CD4-positive, alpha-beta T cell treated with Interleukin-6 at 100 ng/mL for 8 hours (primary cell): Measurements from ENCODE around the gene ALK.

Experiments used
- DNase-seq: peaks from one replicate; pipeline ENCODE4 v3.0.0-alpha.2; 2020; ENCODE audit warnings: mixed read lengths, low spot score

ALK gene

DNA sequence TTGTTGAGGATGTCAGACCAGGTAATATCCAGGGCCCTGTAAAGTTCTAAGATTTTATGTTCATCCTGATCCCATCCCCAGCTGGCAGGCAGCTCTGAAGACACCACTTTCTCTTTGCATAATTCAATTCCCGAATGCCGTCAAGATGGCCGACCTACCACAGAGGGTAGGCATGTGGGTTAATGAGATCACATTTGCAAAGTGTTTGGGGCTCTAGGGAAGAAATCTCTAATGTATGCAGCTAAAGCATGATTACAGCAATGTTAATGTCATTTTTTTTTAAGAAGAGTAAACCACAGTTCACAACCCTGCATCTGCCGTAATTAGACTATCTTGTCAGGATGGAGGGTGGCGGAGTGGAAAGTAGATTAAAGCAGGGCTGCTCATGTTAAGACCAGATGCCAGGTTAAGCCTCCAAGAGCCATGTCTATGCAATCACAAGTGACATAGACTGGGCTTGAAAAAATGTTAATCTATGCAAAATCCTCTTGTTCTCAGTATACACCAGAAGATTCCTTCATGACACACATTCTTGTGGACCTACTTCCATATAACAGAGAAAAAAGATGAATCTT is 131.4 kb downstream of the ALK start:
- no peak for DNase-seq

DNA sequence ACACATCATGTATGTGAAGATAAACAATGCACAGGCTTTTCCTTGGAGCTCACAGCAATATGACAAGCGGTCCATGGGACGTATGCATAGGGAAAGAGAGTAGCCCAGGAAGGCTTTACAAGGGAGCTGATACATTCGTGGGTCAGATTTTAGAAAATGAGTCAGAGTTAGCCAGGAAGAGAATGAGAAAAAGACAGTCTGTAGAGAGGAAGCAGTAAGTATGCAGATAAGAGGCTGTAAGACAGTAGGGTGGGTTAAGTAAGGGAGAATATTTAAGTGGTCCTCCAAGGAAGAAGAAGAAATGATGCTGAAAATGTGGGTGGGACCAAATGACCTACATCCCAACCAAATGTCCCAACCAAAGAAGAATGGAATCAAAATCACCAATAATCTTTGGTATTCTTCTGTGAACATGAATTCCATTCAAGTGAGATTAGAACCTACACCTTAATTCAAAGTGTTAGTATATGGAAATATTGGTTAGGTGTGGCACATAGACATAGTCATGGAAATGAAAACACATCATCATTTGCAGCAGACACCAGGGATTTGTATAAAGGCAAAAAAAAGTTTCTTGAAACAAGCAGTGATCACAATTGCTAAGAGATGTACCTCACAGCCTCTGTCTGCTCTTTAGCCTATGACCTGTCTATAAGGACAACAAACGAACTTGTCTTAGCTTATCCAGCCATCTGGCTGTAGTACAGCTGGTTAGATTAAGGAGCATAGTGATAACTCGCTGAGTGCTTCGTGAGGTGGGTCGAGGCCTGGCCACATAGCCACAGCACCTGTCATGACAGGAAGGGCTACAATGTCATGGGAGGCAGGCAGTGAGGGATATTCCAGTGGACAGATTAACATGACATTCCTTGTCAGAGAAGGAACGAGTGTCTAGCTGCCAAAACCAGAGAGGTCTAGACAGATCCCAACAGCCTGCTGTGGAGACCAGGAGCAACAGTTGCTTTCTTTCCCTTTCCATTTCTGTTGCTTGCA is 133.6 kb downstream of the ALK start:
- DNase-seq = no peak

DNA sequence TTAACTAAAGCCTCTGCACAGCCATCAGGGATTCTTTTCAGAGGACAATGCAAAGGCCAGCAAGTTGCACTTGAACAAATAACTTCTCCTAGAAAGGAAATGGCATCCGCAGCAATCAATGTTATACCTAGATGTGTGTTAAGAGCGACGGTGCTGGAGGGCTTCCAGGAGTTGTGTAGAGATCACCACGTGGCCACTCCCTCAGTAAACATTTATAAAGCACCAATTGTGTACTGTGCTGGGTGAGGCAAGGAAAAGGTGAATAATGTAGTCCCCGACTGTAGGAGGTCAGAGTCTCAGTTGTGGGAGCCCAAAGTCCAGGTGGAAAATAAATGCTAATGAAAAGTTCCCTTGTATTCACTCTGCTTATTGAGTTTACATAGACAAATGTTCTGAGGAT is 135.0 kb downstream of the ALK start:
- DNase-seq = no peak

DNA sequence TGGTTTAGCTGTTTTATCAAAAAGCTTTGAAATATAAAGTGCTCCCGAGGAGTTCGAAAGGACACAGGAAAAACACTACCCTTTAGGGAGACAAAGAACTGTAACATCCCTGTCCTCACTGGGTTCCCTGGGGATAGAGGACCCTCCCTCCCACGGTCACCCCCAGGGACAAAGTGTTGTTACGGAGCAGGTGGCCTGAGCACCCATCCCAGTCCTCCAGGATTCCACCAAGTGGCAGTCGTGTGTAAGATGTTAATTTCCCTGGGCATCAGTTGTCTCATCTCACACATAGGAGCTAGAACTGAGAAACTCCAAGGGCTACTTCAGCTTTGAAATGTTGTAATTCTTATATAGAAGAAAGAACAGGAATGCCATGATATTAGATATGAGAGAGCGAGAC is 137.7 kb downstream of the ALK start:
- DNase-seq = no peak

DNA sequence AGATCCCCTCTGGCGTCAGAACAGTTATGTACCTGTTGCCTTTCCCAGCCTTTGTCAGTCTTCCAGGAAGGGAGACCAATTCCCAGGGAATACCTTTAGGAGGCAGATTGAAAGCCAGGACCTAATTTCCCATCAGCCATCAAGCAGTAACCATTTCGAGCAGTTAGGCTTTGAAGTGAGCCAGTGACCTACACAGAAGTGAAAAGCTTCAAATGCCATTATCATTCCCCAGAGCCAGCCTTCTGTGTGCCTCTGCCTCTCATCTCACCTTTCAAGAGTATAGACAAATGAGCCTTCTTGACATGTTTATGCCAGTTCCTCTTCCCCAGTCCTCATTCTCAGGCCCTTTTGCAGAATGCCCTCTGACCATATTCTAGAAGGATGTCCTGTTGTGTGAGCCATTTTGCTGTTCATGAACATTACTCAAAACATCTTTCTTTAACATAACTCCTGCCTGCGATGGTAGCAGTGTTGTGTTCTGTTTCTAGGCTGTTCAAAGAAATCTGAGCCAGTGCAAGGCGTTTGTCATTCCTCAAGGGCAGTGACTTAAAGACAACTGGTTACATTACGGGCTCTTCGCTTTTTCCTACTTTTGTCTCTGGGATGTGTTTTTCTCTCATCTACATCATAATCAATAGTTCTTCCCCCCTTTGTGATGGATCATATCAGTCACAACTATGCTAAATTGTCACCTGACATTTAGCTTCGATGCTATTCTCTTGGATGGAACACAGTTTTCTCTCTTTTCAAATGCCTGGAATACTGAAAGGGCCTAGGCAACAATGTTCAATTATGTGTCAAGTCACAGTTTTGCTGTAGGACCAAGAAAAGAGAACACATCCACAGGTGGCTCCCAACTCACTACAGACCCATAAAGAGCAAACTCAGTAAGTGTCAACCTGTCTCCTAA is 138.6 kb downstream of the ALK start:
- no peak for DNase-seq

DNA sequence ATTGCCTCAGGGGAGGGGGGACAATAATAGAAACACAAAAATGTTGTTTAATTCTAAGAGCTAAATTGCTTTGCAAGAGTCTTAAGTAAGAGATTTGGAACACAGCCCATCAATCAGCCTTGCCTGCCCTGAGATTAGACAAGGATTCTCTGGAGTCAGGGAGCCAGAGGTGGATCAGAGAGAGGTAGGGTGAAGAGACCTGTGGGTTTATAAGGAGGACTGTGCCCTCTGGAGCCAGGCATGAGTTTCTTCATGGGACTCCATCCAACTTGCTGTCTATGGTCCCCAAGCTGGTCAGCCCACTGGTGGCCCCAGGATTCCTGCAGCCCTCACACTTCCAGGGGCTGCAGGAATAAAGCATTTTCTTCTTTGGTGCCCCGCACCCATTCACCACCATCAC is 139.3 kb downstream of the ALK start:
- DNase-seq = no peak

DNA sequence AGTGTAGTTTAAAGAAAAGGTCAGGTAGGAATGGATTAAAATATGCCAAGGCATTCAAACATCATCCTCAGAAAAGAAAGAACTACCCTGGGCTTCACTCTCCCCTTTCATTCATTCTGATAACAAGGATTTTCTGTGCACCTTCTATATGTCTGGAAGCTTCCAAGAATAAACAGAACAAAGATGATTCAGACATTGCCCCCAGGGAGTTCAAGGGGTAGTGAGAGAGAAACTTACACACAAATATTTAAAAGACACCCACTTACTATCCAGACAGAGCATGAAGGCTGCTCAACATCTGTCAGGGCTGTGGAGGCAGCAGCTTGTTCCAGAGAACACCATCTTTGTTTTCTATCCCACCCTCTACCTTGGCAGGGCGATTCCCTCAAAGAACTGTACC is 140.5 kb downstream of the ALK start:
- no peak for DNase-seq

DNA sequence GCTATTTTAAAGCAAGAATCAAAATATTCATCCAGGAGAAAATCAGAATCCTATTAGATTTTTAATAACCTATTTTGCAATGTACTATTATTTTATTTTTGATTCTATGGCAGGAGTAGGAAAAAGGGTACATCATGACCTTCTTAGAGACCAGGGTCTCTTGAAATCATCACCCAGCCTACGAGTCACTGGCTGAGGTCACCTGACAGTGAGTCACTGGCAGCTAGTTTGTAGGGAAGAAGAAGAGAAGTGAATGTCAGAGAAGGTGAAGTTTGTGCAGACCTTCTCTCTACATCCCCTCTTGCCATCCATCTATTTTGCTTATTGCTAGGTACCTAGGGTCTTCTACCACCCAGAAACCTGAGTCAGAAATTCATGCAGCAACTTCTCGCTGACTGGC is 144.2 kb downstream of the ALK start:
- no peak for DNase-seq

DNA sequence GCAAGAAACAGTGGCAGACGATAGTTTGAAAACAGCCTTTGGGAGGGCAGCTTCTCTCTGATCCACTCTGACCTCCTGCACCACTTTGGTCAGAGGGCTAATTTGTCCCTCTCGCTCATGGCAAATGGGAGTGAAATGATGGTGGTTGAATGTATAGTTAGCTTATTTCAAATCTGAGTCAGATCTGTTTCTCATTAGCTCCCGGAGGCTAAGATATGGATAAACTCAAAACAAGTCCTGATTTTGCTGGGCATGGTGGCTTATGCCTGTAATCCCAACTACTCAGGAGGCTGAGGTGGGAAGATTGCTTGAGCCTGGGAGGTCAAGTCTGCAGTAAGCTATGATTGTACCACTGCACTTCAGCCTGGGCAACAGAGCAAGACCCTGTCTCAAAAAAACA is 145.0 kb downstream of the ALK start:
- DNase-seq = no peak

DNA sequence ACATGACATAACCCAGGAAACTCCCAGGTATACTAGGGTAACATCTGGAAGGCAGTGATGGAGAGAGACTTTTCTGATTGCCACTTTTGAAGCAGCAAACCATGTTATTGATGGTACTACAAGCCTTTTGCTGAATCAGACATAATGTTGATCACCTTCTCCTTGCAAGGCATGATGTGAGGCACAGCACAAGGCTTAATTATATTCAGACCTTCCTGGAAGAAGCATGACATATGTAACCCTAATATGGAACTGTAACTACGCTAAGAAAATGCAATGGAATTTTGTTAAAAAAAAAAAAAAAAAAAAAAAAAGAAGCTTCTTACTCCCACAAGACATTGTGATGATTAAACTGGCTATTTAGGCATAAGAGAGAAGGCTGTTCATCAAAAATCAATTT is 145.4 kb downstream of the ALK start:
- no peak for DNase-seq

DNA sequence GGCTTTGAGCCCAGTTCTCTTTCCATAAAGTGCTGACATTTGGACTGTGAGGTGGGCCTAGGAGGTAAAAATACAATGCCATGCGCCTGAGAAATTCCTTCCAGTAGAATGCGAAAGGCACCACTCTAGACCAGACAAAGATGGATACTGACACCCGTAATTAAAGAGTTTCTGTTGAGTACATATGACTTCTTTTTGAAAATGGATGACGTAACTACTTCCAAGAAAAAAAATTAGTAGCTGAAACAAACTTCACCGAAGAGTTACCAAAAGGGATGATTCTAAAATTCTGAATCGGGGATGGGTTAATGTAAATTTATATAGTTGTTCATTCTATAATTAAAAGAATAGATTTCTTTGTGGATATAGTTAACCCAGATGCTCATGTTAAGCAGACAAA is 146.8 kb downstream of the ALK start:
- DNase-seq = no peak

DNA sequence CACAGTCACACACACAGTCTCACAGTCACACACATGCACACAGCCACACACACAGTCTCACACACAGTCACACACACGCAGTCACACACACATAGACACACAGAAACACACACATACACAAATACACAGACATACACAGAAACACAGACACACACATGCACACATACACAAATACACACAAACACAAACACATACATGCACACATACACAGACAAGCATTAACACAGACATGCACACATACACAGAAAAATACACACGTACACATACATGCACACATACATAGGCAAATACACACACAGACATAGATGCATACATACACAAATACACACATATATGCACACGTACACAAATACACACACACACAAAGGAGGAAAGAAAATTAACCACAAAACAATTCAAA is 150.5 kb downstream of the ALK start:
- DNase-seq = no peak

DNA sequence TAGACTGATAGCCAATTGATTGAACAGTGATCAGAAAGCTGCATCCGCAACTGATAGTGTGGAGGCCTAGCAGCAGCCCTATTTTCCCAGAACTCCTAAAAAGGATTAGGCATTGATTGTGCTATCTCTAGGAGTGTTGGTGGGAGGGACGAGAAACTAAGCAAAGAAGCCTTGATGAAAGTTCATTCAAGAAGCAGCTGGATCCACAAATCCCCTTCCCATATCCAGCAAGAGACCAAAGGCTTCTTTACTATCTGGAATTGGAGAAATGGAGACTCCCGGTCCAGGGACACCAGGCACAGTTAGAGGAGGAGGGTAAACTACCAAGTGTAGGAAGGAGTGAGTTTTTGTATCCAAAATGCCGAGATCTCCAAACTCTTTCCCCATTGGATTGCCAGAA is 151.5 kb downstream of the ALK start:
- DNase-seq = no peak

DNA sequence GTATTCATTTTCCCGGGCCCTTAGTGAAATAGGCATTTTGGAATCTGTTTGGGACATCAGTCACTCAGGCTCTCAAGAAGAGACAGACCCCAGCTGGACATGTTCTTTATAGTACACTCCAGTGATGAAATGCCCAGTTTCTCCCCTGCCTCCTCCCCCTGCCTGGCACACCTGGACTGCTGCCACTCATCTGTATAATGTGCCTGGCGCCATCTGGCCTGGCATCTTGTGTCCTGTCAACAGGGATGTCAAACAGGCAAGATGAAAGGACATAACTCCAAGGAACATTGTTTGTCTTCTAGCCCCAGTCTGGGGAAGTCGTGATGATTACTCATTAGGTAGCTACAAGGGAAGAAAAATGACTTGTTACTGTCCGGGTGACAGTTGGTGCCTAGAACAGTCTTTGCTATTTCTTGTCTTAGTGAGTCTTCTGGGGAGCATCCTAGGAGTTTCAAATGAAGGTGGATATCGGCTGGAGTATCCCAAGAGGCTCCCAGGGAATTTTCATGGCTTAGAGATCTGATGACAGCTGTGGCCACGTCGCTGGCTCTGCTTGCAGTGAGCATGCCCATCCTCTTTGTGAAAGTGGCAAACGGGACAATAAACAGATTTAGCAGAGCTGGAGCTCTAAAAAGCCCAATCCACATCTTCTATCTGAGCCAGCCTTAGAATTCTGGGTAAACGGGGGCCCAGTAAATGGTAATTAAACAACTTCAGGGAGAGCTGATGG is 153.6 kb downstream of the ALK start:
- no peak for DNase-seq

DNA sequence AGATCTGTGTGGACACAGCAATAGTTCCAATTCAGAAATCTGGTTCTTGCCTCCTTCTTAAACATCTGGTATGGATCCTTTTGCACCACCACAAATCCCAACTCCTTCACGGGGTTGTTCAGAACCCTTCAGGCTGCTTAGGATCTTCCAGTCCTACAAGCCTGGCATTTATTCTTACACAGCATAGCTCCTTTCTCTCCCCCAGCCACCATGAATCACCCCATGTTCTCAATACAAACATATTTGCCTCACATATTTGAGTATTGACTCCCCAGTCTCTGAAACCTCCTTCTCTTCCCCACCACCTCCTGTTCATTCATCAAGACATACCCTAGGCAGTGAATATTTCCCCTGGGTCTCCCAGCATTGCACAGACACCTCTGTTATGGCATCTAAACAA is 155.2 kb downstream of the ALK start:
- no peak for DNase-seq

DNA sequence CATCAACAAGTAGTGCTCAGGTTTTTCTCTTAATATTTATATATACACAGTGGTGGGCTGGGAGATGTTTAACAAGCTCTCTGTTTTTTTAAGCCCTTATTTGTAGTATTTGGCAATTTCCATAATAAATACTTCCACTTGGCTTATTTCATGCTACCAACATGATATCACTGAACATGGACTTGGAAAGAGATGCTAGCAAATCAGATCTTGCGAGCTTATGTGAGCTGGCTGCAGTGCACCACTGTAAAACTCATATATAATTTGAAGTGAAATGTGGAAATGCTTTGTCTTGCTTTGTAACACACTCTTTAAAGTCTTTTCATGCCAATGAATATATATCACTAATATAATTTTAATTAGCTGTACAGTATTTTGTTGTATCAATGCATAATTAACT is 155.7 kb downstream of the ALK start:
- no peak for DNase-seq

DNA sequence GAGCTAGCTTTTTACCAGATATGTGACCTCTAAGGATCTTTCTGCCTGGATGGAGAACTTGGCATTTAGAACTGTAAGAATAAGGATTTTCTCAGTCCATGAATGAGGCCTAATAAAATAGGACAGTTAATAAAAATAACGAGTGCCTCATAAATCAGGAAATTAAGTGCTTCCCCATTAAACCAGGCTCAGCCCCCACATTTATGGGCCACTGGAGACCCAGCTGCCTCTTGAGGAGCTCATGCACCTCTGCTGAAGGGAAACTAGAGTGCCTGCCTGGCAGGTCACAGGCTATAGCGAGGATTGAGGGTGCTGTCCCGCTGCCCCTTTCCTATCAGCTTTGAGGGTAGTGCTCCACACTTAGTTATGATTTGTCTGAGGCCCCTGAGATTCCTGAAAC is 158.0 kb downstream of the ALK start:
- no peak for DNase-seq

DNA sequence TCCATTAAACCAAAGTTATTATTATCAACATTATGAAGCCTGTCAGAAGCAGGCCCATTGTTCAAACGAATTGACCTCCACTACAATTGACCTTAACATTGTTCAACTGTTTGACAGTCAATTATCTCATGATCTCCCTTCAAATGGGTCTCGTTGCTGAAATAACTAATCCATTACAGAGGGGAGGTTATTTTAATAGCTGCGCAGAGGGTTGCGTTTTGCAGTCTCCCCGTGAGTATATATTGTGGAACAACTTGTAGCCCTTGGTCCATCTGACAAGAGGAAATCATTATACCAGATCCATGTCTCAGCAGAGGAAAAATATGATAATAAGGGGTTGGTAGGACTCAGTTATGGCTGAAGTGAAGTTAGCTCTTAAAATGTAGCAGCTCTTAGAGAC is 159.1 kb downstream of the ALK start:
- no peak for DNase-seq

DNA sequence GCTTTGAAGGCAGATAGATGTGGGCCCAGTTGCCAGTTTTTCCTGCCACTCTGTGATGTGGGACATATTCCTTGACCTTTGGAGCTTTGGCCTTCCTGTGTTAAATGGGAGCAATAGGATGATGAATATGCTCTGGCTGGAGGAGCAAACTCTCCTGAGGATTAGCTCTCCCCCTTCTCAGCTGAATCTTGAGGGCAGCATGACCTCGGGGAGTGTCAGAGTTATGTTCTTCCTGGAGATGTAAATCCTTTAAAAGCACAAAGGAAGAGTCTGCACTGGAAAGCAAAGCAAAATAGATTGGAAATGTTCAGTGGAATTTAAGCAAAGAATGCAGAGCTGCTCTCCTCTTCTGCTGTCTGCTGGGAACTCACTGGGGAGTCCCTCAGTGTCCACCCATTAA is 160.1 kb downstream of the ALK start:
- DNase-seq = no peak

DNA sequence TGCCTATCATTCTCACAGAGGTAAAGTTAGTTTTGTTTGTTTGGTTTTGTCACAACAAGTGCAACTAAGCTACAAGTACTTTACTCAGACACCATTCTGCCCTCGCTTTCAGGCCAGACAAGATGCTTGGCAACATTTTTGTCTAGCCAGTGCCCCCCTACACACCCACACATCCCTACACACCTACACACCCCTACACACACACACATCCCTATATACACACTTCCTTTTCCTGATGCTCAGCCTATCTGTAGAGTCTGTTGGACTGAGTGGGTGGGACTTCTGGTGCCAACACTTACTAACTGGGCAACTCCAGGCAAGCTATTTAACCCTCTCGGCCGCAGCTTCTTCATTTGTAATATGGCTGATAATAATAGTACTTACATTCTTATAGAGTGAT is 161.4 kb downstream of the ALK start:
- no peak for DNase-seq

DNA sequence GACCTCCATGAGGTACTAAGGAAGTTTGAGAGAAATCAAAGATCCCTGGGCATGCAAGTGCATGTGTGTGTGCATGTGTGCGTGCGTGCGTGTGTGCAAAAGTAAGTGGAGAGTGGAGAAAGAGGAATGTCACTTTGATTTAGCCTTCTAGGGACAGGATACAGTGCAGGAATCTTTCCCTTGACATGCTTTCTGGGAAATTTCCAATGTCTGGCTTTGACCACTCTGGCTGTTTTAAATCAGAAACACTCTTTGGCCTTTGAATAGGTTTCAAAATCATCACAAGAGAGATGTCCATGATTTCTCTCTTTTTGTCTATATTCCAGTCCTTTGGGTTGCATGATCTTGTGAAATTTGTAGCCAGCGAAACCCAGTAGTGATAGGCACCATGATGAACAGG is 162.0 kb downstream of the ALK start:
- no peak for DNase-seq

DNA sequence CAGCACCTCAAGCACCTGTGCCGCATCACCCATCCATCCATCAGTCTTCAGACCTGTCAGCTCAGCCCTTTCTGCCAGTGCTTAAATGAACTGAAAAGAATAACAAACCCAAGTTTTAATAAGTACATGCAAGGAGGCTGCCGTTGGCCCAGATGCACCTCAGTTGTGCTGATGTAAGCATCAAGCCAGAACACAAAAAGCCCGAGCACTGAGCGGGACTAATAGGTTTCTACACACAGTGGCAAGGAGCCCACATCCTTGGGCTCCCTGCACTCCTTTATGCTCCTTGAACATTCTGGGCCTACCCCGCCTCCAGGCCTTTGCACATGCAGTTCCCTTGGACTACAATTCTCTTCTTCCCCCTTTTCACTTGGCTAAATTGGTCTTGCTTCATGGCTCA is 165.6 kb downstream of the ALK start:
- DNase-seq = no peak
